Heart left ventricle (tissue), 13 donors: ENCODE results near the gene ING5.

Experiments
- CTCF ChIP-seq, 12 donors: fragments of 200-600 bp; sonication (generic) in 4 of 12; IDR thresholded peaks; one replicate each; pipeline versions ENCODE4 v1.5.0 to v1.8.0; 2018 to 2022; ENCODE audit warnings: antibody characterized with exemption in 12 of 12, mild to moderate bottlenecking in 5 of 12
- POLR2A ChIP-seq, 2 donors: fragments of 450-650 bp; IDR thresholded peaks; one replicate each; pipeline ENCODE4 v1.6.1; 2017; ENCODE audit warnings: antibody characterized with exemption in 2 of 2, mild to moderate bottlenecking in 2 of 2, moderate library complexity in 2 of 2
- donor health status: ischemic (EF 13 %, LVEDD 7.1; RV severe dilation, severe dysfunction).
- donor health status: DM: no; HTN: yes; CAD: no.
- donor health status: DM: no; HTN: no; CAD: no.
- donor health status: ischemic (EF 25% LVEDD 6.9; RV normal size, moderate dysfunction).
- donor health status: ischemic (EF 25% LVEDD 5.7; RV mildly dilated, moderate dysfunction).
- donor health status: ischemic (EF 35%, LVEDD 5.7; RV mildly dilated, moderate dysfunction).
- donor health status: nonischemic (EF 11% LVEDD 7.7; RV severe dilation, severe dysfunction).
- donor health status: DM: yes; HTN: yes; CAD: no.
- donor health status: PGD.
- donor health status: ischemic (EF 29% LVEDD 5.4; RV normal size, mild dysfunction).
- donor health status: nonischemic (EF 23%, LVEDD 6.1; RV moderate dilation, normal function).

GRCh38 chr2:241776336-241777169 is 74.7 kb downstream of the ING5 start, which contains the start of gene GAL3ST2:
- no peak for TF ChIP-seq CTCF (IDR thresholded peaks at IDR 0.05)
- TF ChIP-seq POLR2A (IDR thresholded peaks at IDR 0.05), result no peak
